HCT116 (cell line): ENCODE measurements around the gene MEGF10. TPM values are rescaled to one million over a fixed set of nuclear protein-coding genes. Genes with fewer than 3 reads are reported as not detected.

Experiments
- ATAC-seq: fragments of 200-7000 bp; cut with Tn5 transposase; 2 replicates; pipeline ENCODE4 v1.9.1; 2020; ENCODE audit warnings: mild to moderate bottlenecking, moderate library complexity
- BruUV-seq: library from RNA; stranded (reverse); fragments of 400-500 nt; replicated peaks from 2 replicates; lab custom pipeline; 2021; lab: Mats Ljungman, UMichigan
- CTCF ChIA-PET: fragments of 300-600 bp; sonication (Branson Sonifier 250); formaldehyde crosslinking; loops from one replicate; lab custom pipeline; 2021; ENCODE audit warnings: antibody characterized with exemption; lab: Charles Lee
- POLR2A ChIA-PET: fragments of 300-600, 350-600 bp; sonication (Branson Sonifier 250); formaldehyde crosslinking; loops from one replicate; lab custom pipeline; 2021; ENCODE audit warnings: antibody characterized with exemption; lab: Charles Lee
- RAD21 ChIA-PET, 2 experiments: fragments of 300-600 bp; sonication (Branson Sonifier 250); formaldehyde crosslinking; loops; one replicate each; lab custom pipeline; 2023; ENCODE audit warnings: low total read pairs in 2 of 2; ENCODE audit not compliant: uncharacterized antibody in 2 of 2, unreplicated experiment in 2 of 2, low non-redundant PET in 1 of 2; lab: Charles Lee
- DNase-seq: peaks from one replicate; pipeline ENCODE4 v3.0.0-alpha.2; 2010; ENCODE audit warnings: low read depth, low spot score
- H2AFZ ChIP-seq: fragments of 200-600 bp; shearing (Covaris generic), sonication (generic); 2 replicates; pipeline ENCODE4 v1.6.1; 2017; ENCODE audit warnings: low read depth, mixed run types, mixed read lengths, antibody characterized with exemption, low read length; ENCODE audit not compliant: poor library complexity, severe bottlenecking
- H3K27ac ChIP-seq: 2 replicates; pipeline ENCODE4 v1.5.1; 2012; ENCODE audit warnings: low read depth, low read length
- H3K27me3 ChIP-seq: fragments of 200-600 bp; sonication (generic); 2 replicates; pipeline ENCODE4 v1.6.1; 2016; ENCODE audit warnings: mixed run types, low read length, mixed read lengths; ENCODE audit not compliant: insufficient read depth
- H3K36me3 ChIP-seq, 2 experiments: fragments of 200-500 bp in 1 of 2; fragments of 200-600 bp in 1 of 2; sonication (Bioruptor generic) in 1 of 2; sonication (generic) in 1 of 2; 2 replicates each; pipeline versions ENCODE4 v1.5.1 to v1.6.1; 2014 to 2016; ENCODE audit warnings: low read length in 2 of 2, inconsistent platforms in 1 of 2, mixed read lengths in 1 of 2, mixed run types in 1 of 2; ENCODE audit not compliant: insufficient read depth in 2 of 2, control insufficient read depth in 1 of 2
- H3K4me1 ChIP-seq, 2 experiments: fragments of 200-600 bp in 1 of 2; sonication (generic) in 1 of 2; 2 replicates each; pipeline versions ENCODE4 v1.5.1 to v1.6.1; 2012 to 2017; ENCODE audit warnings: low read length in 2 of 2, inconsistent platforms in 1 of 2, mild to moderate bottlenecking in 1 of 2, mixed read lengths in 1 of 2, mixed run types in 1 of 2, moderate library complexity in 1 of 2; ENCODE audit not compliant: insufficient read depth in 2 of 2, control insufficient read depth in 1 of 2
- H3K4me2 ChIP-seq: fragments of 200-600 bp; sonication (generic); 2 replicates; pipeline ENCODE4 v1.6.1; 2017; ENCODE audit warnings: mixed run types, low read length, mixed read lengths
- H3K4me3 ChIP-seq, 2 experiments: fragments of 200-600 bp in 1 of 2; sonication (generic) in 1 of 2; replicated peaks in 1 of 2; 2 replicates each; pipeline ENCODE4 v1.5.1; 2011 to 2016; ENCODE audit warnings: low read length in 2 of 2, control low read depth in 1 of 2, low read depth in 1 of 2, mild to moderate bottlenecking in 1 of 2, mixed read lengths in 1 of 2, mixed run types in 1 of 2
- H3K79me2 ChIP-seq: fragments of 200-600 bp; sonication (generic); 2 replicates; pipeline ENCODE4 v1.6.1; 2017; ENCODE audit warnings: mild to moderate bottlenecking, mixed run types, low read length, moderate library complexity, mixed read lengths; ENCODE audit not compliant: insufficient read depth
- H3K9ac ChIP-seq: fragments of 200-600 bp; sonication (generic); 2 replicates; pipeline ENCODE4 v1.6.1; 2016; ENCODE audit warnings: low read length, mixed read lengths
- H3K9me2 ChIP-seq: fragments of 200-600 bp; sonication (generic), shearing (Covaris generic); 2 replicates; pipeline ENCODE4 v1.6.1; 2017; ENCODE audit warnings: mixed run types, mild to moderate bottlenecking, moderate library complexity; ENCODE audit not compliant: insufficient read depth
- H3K9me3 ChIP-seq, 2 experiments: fragments of 200-500 bp in 1 of 2; fragments of 200-600 bp in 1 of 2; sonication (Bioruptor generic) in 1 of 2; sonication (generic) in 1 of 2; 2 replicates each; pipeline ENCODE4 v1.6.1; 2014 to 2017; ENCODE audit warnings: low read length in 2 of 2, mixed read lengths in 2 of 2, inconsistent platforms in 1 of 2, low read depth in 1 of 2, mild to moderate bottlenecking in 1 of 2, mixed run types in 1 of 2, moderate library complexity in 1 of 2; ENCODE audit not compliant: control insufficient read depth in 1 of 2, insufficient read depth in 1 of 2
- H4K20me1 ChIP-seq: fragments of 200-600 bp; sonication (generic), shearing (Covaris generic); 2 replicates; pipeline ENCODE4 v1.6.1; 2017; ENCODE audit warnings: mixed run types, mild to moderate bottlenecking, moderate library complexity; ENCODE audit not compliant: insufficient read depth
- EGR1 ChIP-seq: IDR thresholded peaks from 2 replicates; pipeline ENCODE4 v1.6.1; 2012; ENCODE audit warnings: low read depth
- ELF1 ChIP-seq: IDR thresholded peaks from 2 replicates; pipeline ENCODE4 v1.6.1; 2012; ENCODE audit warnings: low read depth, borderline replicate concordance
- FOSL1 ChIP-seq: IDR thresholded peaks from 2 replicates; pipeline ENCODE4 v1.6.1; 2012; ENCODE audit warnings: low read depth
- JUND ChIP-seq: IDR thresholded peaks from 2 replicates; pipeline ENCODE4 v1.6.1; 2012
- RAD21 ChIP-seq: IDR thresholded peaks from 2 replicates; pipeline ENCODE4 v1.6.1; 2012; ENCODE audit warnings: low read depth, mild to moderate bottlenecking
- SP1 ChIP-seq: IDR thresholded peaks from 2 replicates; pipeline ENCODE4 v1.6.1; 2012; ENCODE audit warnings: low read depth
- YY1 ChIP-seq: IDR thresholded peaks from 2 replicates; pipeline ENCODE4 v1.6.1; 2011; ENCODE audit warnings: low read length, low read depth, moderate library complexity, mild to moderate bottlenecking; ENCODE audit not compliant: insufficient replicate concordance; ENCODE audit errors: extremely low read depth
- ZBTB33 ChIP-seq: IDR thresholded peaks from 2 replicates; pipeline ENCODE4 v1.6.1; 2011; ENCODE audit warnings: mild to moderate bottlenecking, low read length, moderate library complexity; ENCODE audit not compliant: insufficient replicate concordance; ENCODE audit errors: extremely low read depth
- ZNF274 ChIP-seq: fragments of 200-500 bp; sonication (Bioruptor generic); IDR thresholded peaks from 2 replicates; pipeline ENCODE4 v1.6.1; 2014; ENCODE audit warnings: mild to moderate bottlenecking, low read depth, low read length, inconsistent platforms
- intact Hi-C: fragments of 100-400 bp; cut with micrococcal nuclease; formaldehyde crosslinking; loops from 2 replicates; pipeline ENCODE4 v1.10.0; 2022
- total RNA-seq: library from RNA; stranded (reverse); gene quantifications from one replicate; pipeline ENCODE4 v1.2.1, GENCODE V29; 2021; ENCODE audit not compliant: unreplicated experiment

Gene MEGF10
- total RNA-seq, 1 experiment from 2014 or later = 0.02 TPM

- intact Hi-C loops = no loop called here
Measured at GRCh38 chr5:127505905-127506304, 215.3 kb downstream of the MEGF10 start.

DNA sequence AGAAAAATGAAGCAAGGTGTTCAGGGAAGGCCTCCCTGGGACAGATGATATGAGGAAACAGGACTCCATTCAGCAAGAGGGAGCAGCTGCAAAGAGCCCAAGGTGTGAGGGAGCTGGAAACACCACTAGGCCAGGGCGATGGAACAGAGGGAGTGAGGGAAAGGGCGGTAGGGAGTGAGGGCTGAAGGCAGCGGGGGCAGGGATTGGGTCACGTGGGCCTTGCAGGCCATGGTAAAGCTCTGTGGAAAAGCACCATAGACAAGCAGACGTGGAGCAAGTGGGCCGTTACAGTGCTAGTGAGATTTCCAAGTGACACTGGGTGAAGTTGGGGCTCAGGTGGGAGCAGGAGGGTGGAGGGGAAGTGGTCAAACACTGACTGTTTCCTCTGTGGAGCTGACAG lies 216.0 kb downstream of the MEGF10 start:
- Histone ChIP-seq H2AFZ (no peak overlapping the region), H3K4me3 (no peak overlapping the region), H3K27me3 (no peaks in the 10 kb centered on the region), H3K36me3 (no peaks in the 10 kb centered on the region), H3K4me1 (no peaks in the 10 kb centered on the region), H3K27ac (no peak overlapping the region), H3K4me2 (no peak overlapping the region), H3K79me2 (no peaks in the 10 kb centered on the region), H3K9me3 (no peaks in the 10 kb centered on the region), H3K9me2 (no peaks in the 10 kb centered on the region), H3K9ac (no peak overlapping the region), H4K20me1 (no peaks in the 10 kb centered on the region)
- intact Hi-C loops = no loop called here
- CTCF ChIA-PET = interaction anchor here (1.0 to 4.2 kb wide), 2 partner anchors 14 to 30 kb away, joined by 3 to 20 read pairs; no protein-coding TSS in a partner anchor
- BruUV-seq = no TSS peak
- RAD21 ChIA-PET = no interaction called here
- DNase-seq = no peak
- TF ChIP-seq ZNF274 = no peak
- TF ChIP-seq ELF1 = no peak
- TF ChIP-seq YY1 = no peak
- no peak for TF ChIP-seq RAD21
- TF ChIP-seq JUND = no peak
- no peak for TF ChIP-seq ZBTB33
- TF ChIP-seq EGR1 = no peak
- no peak for TF ChIP-seq FOSL1
- no peak for ATAC-seq
- POLR2A ChIA-PET = no interaction called here

More at GRCh38 chr5:127505905-127506304, 215.3 kb downstream of the MEGF10 start:
- ChIA-PET RAD21 (no interaction called here), POLR2A (no interaction called here), CTCF (interaction anchor here (4.2 kb wide), 1 partner anchor 13 kb away, joined by 20 read pairs; no protein-coding TSS in a partner anchor)
- Histone ChIP-seq H3K27ac (no peak overlapping the region), H3K4me2 (no peak overlapping the region), H3K36me3 (no peaks in the 10 kb centered on the region), H2AFZ (no peak overlapping the region), H3K4me1 (no peaks in the 10 kb centered on the region), H3K9me2 (no peaks in the 10 kb centered on the region), H3K79me2 (no peaks in the 10 kb centered on the region), H4K20me1 (no peaks in the 10 kb centered on the region), H3K27me3 (no peaks in the 10 kb centered on the region), H3K9ac (no peak overlapping the region), H3K9me3 (no peaks in the 10 kb centered on the region), H3K4me3 (no peak overlapping the region)
- BruUV-seq = no TSS peak
- DNase-seq (no peak), ATAC-seq (no peak)
- TF ChIP-seq RAD21 (no peak), EGR1 (no peak), SP1 (no peak)
